GM12864 (cell line): ENCODE data around the gene KCNG3.

Source experiments
- DNase-seq: peaks from one replicate; pipeline ENCODE4 v3.0.0-alpha.2; 2011; ENCODE audit warnings: low read depth
- H3K4me3 ChIP-seq: 2 replicates; pipeline ENCODE4 v1.5.1; 2011; ENCODE audit warnings: mild to moderate bottlenecking, low read depth, low read length, control low read depth
- CTCF ChIP-seq: IDR thresholded peaks from 2 replicates; pipeline ENCODE4 v1.5.1; 2011; ENCODE audit warnings: low read depth, mild to moderate bottlenecking, moderate library complexity, low read length, control low read depth, inconsistent platforms; ENCODE audit errors: missing control alignments

KCNG3 gene

GRCh38 chr2:42519624-42520023 is 25.8 kb upstream of the KCNG3 start:
- TF ChIP-seq CTCF = no peak
- no peak overlapping the region for H3K4me3 ChIP-seq
- no peak for DNase-seq

- no peak for DNase-seq
- no peak for TF ChIP-seq CTCF
- H3K4me3 ChIP-seq = no peak overlapping the region
Observed at GRCh38 chr2:42516418-42516901, 22.7 kb upstream of the KCNG3 start.

GRCh38 chr2:42513252-42513918 is 19.6 kb upstream of the KCNG3 start:
- DNase-seq = peak; percentile 13

GRCh38 chr2:42510608-42511243 is 16.9 kb upstream of the KCNG3 start:
- TF ChIP-seq CTCF = no peak
- H3K4me3 ChIP-seq = no peak overlapping the region
- DNase-seq = no peak

More at GRCh38 chr2:42513252-42513918, 19.6 kb upstream of the KCNG3 start:
- H3K4me3 ChIP-seq = no peak overlapping the region
- peak; percentile 74 for TF ChIP-seq CTCF

- no peak overlapping the region for H3K4me3 ChIP-seq
- DNase-seq = no peak
- no peak for TF ChIP-seq CTCF
Observed at GRCh38 chr2:42510191-42510590, 16.4 kb upstream of the KCNG3 start.

- no peak overlapping the region for H3K4me3 ChIP-seq
- no peak for DNase-seq
- no peak for TF ChIP-seq CTCF
Observed at GRCh38 chr2:42504364-42505230, 10.8 kb upstream of the KCNG3 start.
